Measurements from ENCODE around the gene ENKD1.

The ENKD1 gene

DNA sequence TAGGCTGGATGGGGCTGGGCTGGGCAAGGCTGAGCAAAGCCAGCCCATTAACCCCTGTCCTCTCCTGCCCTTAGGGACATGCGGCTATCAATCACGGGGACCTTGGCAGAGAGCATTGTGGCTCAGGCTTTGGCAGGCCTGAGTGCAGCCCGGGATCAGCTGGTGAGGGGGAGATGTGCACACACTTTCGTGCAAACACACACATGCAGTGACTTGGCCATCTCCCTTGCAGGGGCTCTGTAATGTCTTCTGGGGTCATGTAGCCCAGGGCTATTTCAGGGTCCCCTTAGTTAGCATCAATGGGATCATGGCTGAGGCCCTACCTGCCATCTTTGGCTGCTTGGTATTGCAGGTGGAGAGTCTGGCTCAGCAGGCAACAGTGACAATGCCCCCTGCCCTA is 14.7 kb downstream of the ENKD1 start:
- no peak overlapping the region for H3K4me3 ChIP-seq (ENCODE audit: low read depth, low read length)

DNA sequence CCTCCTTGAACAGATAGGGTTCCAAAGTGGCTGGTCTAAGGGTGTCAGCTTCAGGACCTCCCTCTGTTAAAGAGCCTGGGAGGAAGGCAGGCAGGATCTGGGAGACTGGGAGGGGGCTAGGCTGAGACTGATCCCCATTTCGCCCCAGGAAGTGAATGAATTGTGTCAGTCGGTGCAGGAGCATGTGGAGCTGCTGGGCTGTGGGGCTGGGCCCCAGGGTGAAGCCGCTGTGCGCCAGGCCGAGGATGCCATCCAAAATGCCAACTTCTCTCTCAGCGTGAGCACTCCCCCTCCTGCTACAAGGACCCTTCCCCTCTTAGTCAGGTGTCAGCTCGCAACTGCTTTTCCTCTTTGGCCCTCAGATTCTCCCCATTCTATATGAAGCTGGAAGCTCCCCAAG is 15.5 kb downstream of the ENKD1 start:
- no peak for DNase-seq (ENCODE audit: low read depth, low spot score)
- in situ Hi-C loops (cut with HindIII; ENCODE audit: low sequenced_read_pairs) = no loop called here
- TF ChIP-seq, protein P1, sequence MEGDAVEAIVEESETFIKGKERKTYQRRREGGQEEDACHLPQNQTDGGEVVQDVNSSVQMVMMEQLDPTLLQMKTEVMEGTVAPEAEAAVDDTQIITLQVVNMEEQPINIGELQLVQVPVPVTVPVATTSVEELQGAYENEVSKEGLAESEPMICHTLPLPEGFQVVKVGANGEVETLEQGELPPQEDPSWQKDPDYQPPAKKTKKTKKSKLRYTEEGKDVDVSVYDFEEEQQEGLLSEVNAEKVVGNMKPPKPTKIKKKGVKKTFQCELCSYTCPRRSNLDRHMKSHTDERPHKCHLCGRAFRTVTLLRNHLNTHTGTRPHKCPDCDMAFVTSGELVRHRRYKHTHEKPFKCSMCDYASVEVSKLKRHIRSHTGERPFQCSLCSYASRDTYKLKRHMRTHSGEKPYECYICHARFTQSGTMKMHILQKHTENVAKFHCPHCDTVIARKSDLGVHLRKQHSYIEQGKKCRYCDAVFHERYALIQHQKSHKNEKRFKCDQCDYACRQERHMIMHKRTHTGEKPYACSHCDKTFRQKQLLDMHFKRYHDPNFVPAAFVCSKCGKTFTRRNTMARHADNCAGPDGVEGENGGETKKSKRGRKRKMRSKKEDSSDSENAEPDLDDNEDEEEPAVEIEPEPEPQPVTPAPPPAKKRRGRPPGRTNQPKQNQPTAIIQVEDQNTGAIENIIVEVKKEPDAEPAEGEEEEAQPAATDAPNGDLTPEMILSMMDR (IDR thresholded peaks at IDR 0.05; ENCODE audit: low read depth, low read length) = no peak

More for the DNA sequence above, 14.7 kb downstream of the ENKD1 start:
- in situ Hi-C loops (cut with HindIII; ENCODE audit: low sequenced_read_pairs) = no loop called here
- TF ChIP-seq, protein P1 (IDR thresholded peaks at IDR 0.05; ENCODE audit: low read depth, low read length) = no peak
- no peak for DNase-seq (ENCODE audit: low read depth, low spot score)

DNA sequence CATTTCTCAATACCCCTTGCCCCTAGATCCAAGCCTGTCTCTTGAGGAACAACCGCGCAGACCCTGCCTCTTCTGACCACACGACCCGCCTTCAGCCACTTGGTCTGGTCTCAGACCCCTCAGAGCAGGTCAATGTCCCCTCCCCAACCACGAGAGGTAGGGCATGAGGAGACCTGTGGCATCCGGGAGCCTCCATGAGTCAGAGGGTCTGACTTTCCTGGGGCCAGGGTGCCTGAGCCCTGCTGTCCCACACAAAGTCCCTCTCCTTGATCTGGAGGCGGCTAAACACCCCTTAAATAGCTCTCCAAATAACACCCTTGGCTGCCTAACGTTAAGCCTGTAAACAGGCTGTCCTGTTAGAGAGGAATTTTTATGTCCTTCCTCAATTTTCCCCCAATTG is 16.5 kb downstream of the ENKD1 start:
- in situ Hi-C loops (cut with HindIII; ENCODE audit: low sequenced_read_pairs) = no loop called here
- DNase-seq (ENCODE audit: low read depth, low spot score) = no peak
- TF ChIP-seq, protein P1 (IDR thresholded peaks at IDR 0.05; ENCODE audit: low read depth, low read length) = no peak
- no peak overlapping the region for H3K4me3 ChIP-seq (ENCODE audit: low read depth, low read length)

More for the DNA sequence above, 15.5 kb downstream of the ENKD1 start:
- H3K4me3 ChIP-seq (ENCODE audit: low read depth, low read length) = no peak overlapping the region

DNA sequence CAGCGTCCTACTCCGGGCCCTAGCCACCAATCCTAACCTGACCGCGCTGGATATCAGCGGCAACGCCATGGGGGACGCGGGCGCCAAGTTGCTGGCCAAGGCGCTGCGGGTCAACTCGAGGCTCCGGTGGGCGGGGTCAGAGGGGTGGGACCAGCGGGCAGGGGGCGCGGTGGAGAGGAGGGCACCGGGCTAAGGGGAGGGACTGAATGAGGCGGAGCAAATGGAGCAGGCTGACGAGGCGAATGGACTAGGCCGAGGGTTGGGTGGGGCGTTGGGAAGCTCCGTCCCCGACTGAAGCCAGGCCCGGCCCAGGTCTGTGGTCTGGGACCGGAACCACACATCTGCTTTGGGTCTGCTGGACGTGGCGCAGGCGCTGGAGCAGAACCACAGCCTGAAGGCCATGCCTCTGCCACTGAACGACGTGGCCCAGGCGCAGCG is 17.0 kb downstream of the ENKD1 start:
- in situ Hi-C loops (cut with HindIII; ENCODE audit: low sequenced_read_pairs) = no loop called here
- H3K4me3 ChIP-seq (ENCODE audit: low read depth, low read length) = no peak overlapping the region
- TF ChIP-seq, protein P1 (IDR thresholded peaks at IDR 0.05; ENCODE audit: low read depth, low read length) = no peak
- DNase-seq (ENCODE audit: low read depth, low spot score) = no peak

DNA sequence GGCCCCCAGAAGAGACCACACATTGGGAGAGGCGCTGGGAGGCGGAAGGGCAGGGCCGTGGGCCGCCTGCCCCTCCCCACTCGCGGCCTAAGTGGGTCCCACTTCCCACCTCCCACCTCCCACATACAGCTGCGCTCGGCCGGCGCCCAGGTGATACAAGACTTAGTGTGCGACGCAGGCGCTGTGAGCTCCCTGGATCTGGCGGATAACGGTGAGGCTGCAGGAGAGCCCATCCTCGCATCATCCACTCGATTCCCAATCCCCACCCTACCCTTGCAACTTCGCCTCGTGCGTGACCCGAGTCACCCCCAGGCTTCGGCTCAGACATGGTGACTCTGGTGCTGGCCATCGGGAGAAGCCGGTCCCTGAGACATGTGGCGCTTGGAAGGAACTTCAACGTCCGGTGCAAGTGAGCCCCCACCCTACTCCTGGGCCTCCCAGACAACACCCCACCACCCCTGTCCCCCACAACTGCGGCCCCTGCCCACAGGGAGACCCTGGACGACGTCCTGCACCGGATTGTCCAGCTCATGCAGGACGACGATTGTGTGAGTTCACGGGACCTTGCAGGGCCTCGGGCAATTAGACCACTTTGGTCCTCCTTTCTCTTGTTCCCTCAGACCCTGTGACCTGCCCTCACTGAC is 17.7 kb downstream of the ENKD1 start:
- no peak for DNase-seq (ENCODE audit: low read depth, low spot score)
- H3K4me3 ChIP-seq (ENCODE audit: low read depth, low read length) = no peak overlapping the region
- in situ Hi-C loops (cut with HindIII; ENCODE audit: low sequenced_read_pairs) = no loop called here
- TF ChIP-seq, protein P1 (IDR thresholded peaks at IDR 0.05; ENCODE audit: low read depth, low read length) = no peak

DNA sequence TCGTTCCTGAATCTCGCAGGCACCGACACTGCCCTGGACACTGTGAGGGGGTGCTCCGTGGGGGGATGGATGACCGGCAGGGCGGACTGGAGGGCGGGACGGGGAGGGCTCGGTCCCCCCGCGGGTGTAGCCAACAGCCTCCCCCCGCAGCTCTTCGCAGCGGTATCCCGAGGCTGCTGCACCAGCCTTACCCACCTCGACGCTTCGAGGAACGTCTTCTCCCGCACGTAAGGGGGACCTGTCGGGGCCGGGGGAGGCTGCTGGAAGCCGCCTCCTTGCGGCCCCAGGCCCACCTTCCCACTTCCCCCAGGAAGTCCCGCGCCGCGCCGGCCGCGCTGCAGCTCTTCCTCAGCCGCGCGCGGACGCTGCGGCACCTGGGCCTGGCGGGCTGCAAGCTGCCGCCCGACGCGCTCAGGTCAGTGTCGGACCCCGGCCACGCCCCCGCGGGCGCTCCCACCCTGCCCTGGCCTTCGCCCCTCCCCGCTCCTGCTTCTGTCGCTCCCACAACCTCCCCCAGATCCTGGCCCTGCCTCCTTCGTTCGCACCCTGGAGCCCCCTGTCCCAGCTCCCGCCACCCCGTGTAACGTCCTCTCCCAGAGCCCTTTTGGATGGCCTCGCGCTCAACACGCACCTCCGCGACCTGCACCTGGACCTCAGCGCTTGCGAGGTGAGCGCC is 18.3 kb downstream of the ENKD1 start:
- DNase-seq (ENCODE audit: low read depth, low spot score) = no peak
- in situ Hi-C loops (cut with HindIII; ENCODE audit: low sequenced_read_pairs) = no loop called here
- no peak overlapping the region for H3K4me3 ChIP-seq (ENCODE audit: low read depth, low read length)
- TF ChIP-seq, protein P1 (IDR thresholded peaks at IDR 0.05; ENCODE audit: low read depth, low read length) = no peak

All from astrocyte of the spinal cord (primary cell).